RWPE2 (cell line): ENCODE data around the gene HTR2A.

ENCODE experiments used
- ATAC-seq: fragments of 200-7000 bp; cut with Tn5 transposase; 3 replicates; pipeline ENCODE4 v1.9.1; 2021; ENCODE audit warnings: low read depth
- DNase-seq: peaks from one replicate; pipeline ENCODE4 v3.0.0-alpha.2; 2020; ENCODE audit warnings: low spot score
- H3K27ac ChIP-seq: fragments of 450-650 bp; 2 replicates; pipeline ENCODE4 v1.5.1; 2017; ENCODE audit warnings: mild to moderate bottlenecking; ENCODE audit not compliant: poor library complexity, severe bottlenecking
- H3K27me3 ChIP-seq: fragments of 250-450 bp; sonication (Bioruptor Pico); 2 replicates; pipeline ENCODE4 v1.5.1; 2021; ENCODE audit warnings: mild to moderate bottlenecking, moderate library complexity; ENCODE audit not compliant: insufficient read depth, poor library complexity, severe bottlenecking
- H3K36me3 ChIP-seq: fragments of 250-450 bp; sonication (Bioruptor Pico); 2 replicates; pipeline ENCODE4 v1.5.1; 2020; ENCODE audit warnings: low read depth, mild to moderate bottlenecking, moderate library complexity
- H3K4me1 ChIP-seq: fragments of 250-450 bp; sonication (Bioruptor Pico); 2 replicates; pipeline ENCODE4 v1.5.1; 2021; ENCODE audit warnings: mild to moderate bottlenecking, moderate library complexity; ENCODE audit not compliant: insufficient read depth, poor library complexity, severe bottlenecking
- H3K4me3 ChIP-seq: fragments of 250-450 bp; sonication (Bioruptor Pico); 2 replicates; pipeline ENCODE4 v1.5.1; 2021; ENCODE audit warnings: mild to moderate bottlenecking, moderate library complexity; ENCODE audit not compliant: severe bottlenecking
- H3K9me3 ChIP-seq: fragments of 250-450 bp; sonication (Bioruptor Pico); 2 replicates; pipeline ENCODE4 v1.5.1; 2021; ENCODE audit warnings: mild to moderate bottlenecking, moderate library complexity; ENCODE audit not compliant: severe bottlenecking
- CTCF ChIP-seq: fragments of 450-650 bp; IDR thresholded peaks from one replicate; pipeline ENCODE4 v1.5.1; 2017; ENCODE audit warnings: mild to moderate bottlenecking, moderate library complexity; ENCODE audit not compliant: poor library complexity, severe bottlenecking

Gene HTR2A

GRCh38 chr13:46782066-46782465 is 114.8 kb downstream of the HTR2A start:
- Histone ChIP-seq H3K36me3 (peaks cover 98% of the 10 kb centered on the region), H3K4me3 (no peak overlapping the region), H3K9me3 (no peaks in the 10 kb centered on the region), H3K27ac (no peak overlapping the region), H3K4me1 (no peaks in the 10 kb centered on the region), H3K27me3 (no peaks in the 10 kb centered on the region)
- TF ChIP-seq CTCF = no peak
- DNase-seq (no peak), ATAC-seq (no peak)
